Mesodermal cell (in vitro differentiated cells): Measurements from ENCODE around the gene TNIP1.

ENCODE experiments used
- H3K27ac ChIP-seq: 2 replicates; pipeline ENCODE4 v1.7.0; 2013; ENCODE audit warnings: mild to moderate bottlenecking, low read depth, low read length, moderate library complexity; ENCODE audit not compliant: severe bottlenecking
- H3K36me3 ChIP-seq: 2 replicates; pipeline ENCODE4 v1.7.1; 2013; ENCODE audit warnings: mild to moderate bottlenecking, low read length, moderate library complexity; ENCODE audit not compliant: control insufficient read depth, insufficient read depth
- H3K4me1 ChIP-seq: one replicate; pipeline ENCODE4 v1.7.1; 2013; ENCODE audit warnings: mild to moderate bottlenecking, low read length; ENCODE audit not compliant: insufficient read depth, control insufficient read depth, poor library complexity, severe bottlenecking
- H3K4me3 ChIP-seq: 2 replicates; pipeline ENCODE4 v1.7.0; 2013; ENCODE audit warnings: low read length, control low read depth, mild to moderate bottlenecking; ENCODE audit not compliant: insufficient read depth, poor library complexity, severe bottlenecking; ENCODE audit errors: extremely low read depth
- H3K9me3 ChIP-seq: 2 replicates; pipeline ENCODE4 v1.7.1; 2013; ENCODE audit warnings: mild to moderate bottlenecking, low read length, moderate library complexity; ENCODE audit not compliant: control insufficient read depth
- WGBS, 2 experiments: methylation state at CpG; one replicate each; pipeline ENCODE4 v1.1.5; 2013; ENCODE audit warnings: missing lambda C conversion rate in 2 of 2; ENCODE audit not compliant: insufficient coverage in 2 of 2; 5-methylcytosine and 5-hydroxymethylcytosine counted together

Gene TNIP1

GRCh38 chr5:151105561-151105960 lies 24.7 kb upstream of the TNIP1 start:
- Histone ChIP-seq H3K27ac (no peak overlapping the region), H3K36me3 (peaks cover 98% of the 10 kb centered on the region), H3K4me3 (no peak overlapping the region), H3K9me3 (no peaks in the 10 kb centered on the region), H3K4me1 (peaks cover 9% of the 10 kb centered on the region)
- WGBS, 2 experiments: 89 to 93% methylated on average over 2 of the region's 2 CpGs

GRCh38 chr5:151104795-151105194 lies 24.0 kb upstream of the TNIP1 start:
- H3K36me3 ChIP-seq: peaks cover 97% of the 10 kb centered on the region
- no peak overlapping the region for H3K27ac ChIP-seq
- peaks cover 9% of the 10 kb centered on the region for H3K4me1 ChIP-seq
- no peaks in the 10 kb centered on the region for H3K9me3 ChIP-seq
- WGBS, 2 experiments: 97 to 100% methylated on average over 2 to 5 of the region's 5 CpGs
- no peak overlapping the region for H3K4me3 ChIP-seq

DNA sequence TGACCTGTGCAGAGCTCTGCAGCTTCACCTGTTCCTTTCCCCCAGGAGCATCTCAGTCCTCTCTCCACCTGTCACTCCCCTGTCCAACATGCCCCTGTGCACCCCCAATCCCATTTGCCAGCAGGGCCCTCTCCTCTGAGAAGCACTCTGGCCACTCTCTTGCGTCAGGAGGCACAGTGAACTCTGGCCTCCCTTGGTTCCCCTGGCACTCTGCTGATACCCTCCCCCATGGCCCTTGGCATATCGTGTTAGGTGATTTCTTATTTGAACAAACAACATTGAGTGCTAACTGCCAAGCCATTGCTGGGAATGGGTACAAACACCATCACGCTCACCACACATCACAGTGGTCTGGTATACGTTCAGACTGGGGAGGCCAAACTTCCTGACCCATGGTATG lies 20.9 kb upstream of the TNIP1 start:
- H3K36me3 ChIP-seq: peaks cover 74% of the 10 kb centered on the region
- WGBS, 2 experiments: 93 to 100% methylated on average over 1 to 2 of the region's 4 CpGs

DNA sequence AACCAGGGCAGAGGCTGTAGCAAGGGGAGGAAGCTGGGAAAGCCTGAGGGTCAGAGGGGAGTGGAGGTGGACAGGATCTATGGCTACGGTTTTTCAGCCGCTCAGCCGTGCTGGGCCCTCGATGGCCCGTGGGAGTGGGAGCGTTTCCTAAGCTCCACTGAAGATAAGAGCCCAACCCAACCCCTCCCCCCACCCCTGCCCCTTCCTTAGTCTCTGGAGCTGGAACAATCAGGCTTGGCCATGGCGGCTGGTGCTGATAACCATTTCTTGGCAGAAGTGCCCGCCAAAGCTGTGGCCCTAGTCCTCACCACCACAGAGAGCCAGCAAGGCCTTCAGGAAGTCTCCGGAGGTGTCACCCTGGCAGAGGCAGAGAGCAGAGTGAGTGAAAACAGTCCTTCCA lies 20.3 kb upstream of the TNIP1 start:
- Histone ChIP-seq H3K36me3 (peaks cover 68% of the 10 kb centered on the region), H3K9me3 (no peaks in the 10 kb centered on the region), H3K27ac (no peak overlapping the region), H3K4me1 (peaks cover 9% of the 10 kb centered on the region), H3K4me3 (no peak overlapping the region)
- WGBS, 2 experiments: 86 to 100% methylated on average over 2 to 3 of the region's 9 CpGs

More for the DNA sequence above, 20.9 kb upstream of the TNIP1 start:
- H3K4me3 ChIP-seq: no peak overlapping the region
- no peak overlapping the region for H3K27ac ChIP-seq
- H3K9me3 ChIP-seq: no peaks in the 10 kb centered on the region
- peaks cover 9% of the 10 kb centered on the region for H3K4me1 ChIP-seq

GRCh38 chr5:151100681-151101080 lies 19.8 kb upstream of the TNIP1 start:
- H3K36me3 ChIP-seq: peaks cover 63% of the 10 kb centered on the region
- H3K9me3 ChIP-seq: no peaks in the 10 kb centered on the region
- no peak overlapping the region for H3K27ac ChIP-seq
- WGBS, 2 experiments: 100% methylated on average over 1 of the region's 4 CpGs
- H3K4me3 ChIP-seq: no peak overlapping the region
- peaks cover 13% of the 10 kb centered on the region for H3K4me1 ChIP-seq

DNA sequence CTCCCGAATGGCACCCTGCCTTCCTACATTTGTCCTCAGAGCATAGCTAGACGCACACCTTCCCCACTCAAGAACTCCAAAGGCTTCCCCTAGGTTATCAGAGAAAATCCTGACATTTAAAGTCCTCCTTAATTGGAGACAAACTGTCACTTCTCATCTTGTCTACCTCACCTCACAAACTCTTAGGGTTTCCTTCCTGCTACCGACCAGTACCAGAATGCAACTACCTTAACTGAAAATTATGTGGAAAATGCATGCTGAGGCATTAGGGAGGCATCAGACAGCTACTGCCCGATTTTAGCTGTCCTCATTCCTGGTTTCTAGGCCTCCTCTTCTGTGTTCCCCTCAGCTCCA lies 17.9 kb upstream of the TNIP1 start:
- peaks cover 44% of the 10 kb centered on the region for H3K36me3 ChIP-seq
- no peak overlapping the region for H3K4me3 ChIP-seq
- WGBS, 2 experiments: 88 to 100% methylated on average over 2 of the region's 4 CpGs
- H3K4me1 ChIP-seq: peaks cover 31% of the 10 kb centered on the region
- H3K9me3 ChIP-seq: no peaks in the 10 kb centered on the region
- no peak overlapping the region for H3K27ac ChIP-seq

DNA sequence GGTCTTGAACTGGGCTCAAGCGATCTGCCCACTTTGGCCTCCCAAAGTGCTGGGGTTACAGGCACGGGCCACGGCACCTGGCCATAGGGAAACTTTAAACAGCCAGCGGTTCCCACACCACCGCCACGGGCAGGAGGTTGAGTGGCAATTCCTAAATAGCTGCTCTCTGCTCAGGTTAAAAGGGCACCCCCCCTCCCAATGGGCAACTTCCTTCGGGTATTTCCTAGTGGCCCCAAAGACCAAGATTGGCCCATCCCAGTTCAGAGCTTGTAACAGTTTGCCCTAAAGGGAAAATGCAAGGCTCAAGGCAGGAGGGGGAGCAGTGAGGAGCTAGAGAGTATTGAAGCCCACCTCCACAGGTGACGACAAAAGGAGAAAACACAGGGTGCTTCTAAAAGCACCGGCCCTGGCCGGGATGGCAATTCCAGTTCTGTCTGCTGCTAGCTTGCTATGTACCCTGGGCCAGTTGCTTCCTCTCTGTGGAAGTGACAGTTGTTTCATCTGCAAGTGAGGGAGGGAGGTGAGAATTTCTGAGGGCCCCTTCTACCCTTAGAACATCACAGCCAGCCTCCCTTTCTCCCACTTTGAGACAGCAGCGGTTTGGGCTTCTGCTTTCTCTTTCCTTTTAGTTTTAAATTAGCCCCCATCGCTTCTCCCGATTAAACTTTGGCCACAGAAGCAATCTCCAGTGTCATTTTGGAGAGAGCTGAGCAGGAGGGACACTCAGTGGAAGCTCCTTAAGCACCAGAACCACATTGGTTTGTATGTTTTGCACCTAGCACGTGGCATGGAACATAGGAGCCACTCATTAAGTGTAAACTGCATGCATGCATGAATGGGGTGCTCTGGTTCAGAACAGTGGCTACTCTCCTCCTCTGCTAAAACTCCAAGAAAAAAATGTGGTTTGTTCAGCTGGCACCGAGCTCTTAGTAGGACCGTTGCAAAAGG lies 17.3 kb upstream of the TNIP1 start:
- H3K9me3 ChIP-seq: no peaks in the 10 kb centered on the region
- H3K4me1 ChIP-seq: peaks cover 37% of the 10 kb centered on the region
- H3K27ac ChIP-seq: no peak overlapping the region
- no peak overlapping the region for H3K4me3 ChIP-seq
- WGBS, 2 experiments: 89 to 93% methylated on average over 12 to 14 of the region's 16 CpGs
- H3K36me3 ChIP-seq: peaks cover 38% of the 10 kb centered on the region

DNA sequence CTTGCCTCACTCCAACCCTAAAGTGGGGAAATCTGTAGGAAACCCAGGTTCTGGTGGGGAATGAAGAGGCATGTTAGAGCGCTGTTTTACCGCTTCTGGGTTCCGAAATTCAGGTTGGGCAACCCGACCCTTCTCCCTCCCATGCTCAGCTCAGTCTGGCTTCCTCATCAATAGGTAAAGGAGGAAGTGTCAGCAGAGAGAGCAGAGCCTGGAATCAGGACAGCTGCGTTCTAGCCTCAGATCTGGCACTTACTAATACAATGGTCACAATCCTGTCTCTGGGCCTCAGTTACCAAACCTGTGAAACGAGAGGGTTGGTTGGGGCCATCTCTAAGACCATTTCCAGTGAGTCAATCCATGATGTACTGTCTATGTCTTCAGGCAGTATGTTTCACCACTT lies 16.2 kb upstream of the TNIP1 start:
- peaks cover 28% of the 10 kb centered on the region for H3K36me3 ChIP-seq
- 80 to 88% methylated on average over 1 to 5 of the region's 6 CpGs for WGBS, 2 experiments
- peak overlapping the region; percentile 31 for H3K27ac ChIP-seq
- H3K4me3 ChIP-seq: no peak overlapping the region
- H3K4me1 ChIP-seq: peaks cover 40% of the 10 kb centered on the region
- H3K9me3 ChIP-seq: no peaks in the 10 kb centered on the region

DNA sequence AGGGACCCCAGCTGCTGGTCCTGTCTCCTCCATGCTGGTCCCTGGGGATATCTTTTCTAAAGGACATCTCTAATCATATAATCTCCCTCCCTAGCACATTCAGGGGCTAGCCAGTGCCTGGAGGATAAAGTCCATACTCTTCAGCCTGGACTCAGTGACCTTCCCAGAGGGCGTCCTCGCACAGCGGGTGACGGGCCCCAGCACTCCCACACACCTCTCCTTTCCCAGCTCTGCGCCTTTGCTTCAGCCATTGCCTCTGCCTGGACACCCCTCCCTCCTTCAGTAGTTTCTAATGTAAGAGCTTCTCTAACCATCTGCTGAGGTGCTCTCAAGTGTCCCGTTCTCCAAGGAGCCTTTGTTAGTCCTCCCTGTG lies 15.2 kb upstream of the TNIP1 start:
- WGBS, 2 experiments: 91 to 93% methylated on average over 5 to 6 of the region's 6 CpGs

DNA sequence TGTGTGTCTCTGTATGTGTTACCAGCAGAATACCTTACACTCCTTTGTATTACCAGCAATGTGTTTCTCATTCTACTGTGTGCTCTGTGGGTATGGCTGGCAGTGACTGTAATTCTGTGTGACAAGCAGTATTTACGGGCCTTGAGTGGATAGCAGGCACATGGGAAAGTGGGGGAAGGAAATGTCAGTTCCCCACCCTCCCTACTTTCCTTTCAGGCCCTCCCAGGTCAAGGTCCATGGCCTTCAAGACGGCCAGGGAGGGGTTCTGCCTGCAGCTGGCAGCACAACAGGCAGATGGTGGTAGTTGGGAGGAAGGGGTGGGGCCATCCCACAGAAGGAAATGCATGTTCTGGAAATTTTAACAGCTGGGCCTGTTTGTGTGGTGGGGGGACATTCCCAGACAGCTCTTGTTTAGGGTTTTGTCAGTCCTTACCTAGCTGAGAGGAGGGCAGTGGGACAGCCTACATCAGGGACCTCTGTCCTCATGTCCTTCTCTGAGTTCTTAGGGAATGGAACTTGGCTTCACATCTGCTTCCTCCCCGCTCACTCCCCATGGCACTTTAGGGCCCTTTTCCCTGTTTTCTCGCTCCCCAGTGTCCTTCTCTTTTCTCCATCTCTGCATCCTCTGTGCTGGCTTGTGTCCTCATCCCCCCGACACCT lies 14.6 kb upstream of the TNIP1 start:
- peak overlapping the region; percentile 53 for H3K27ac ChIP-seq
- H3K9me3 ChIP-seq: no peaks in the 10 kb centered on the region
- peaks cover 31% of the 10 kb centered on the region for H3K4me1 ChIP-seq
- no peak overlapping the region for H3K4me3 ChIP-seq
- H3K36me3 ChIP-seq: peaks cover 14% of the 10 kb centered on the region
- WGBS, 2 experiments: 77 to 84% methylated on average over 3 to 4 of the region's 5 CpGs

More for the DNA sequence above, 15.2 kb upstream of the TNIP1 start:
- Histone ChIP-seq H3K4me1 (peaks cover 32% of the 10 kb centered on the region), H3K9me3 (no peaks in the 10 kb centered on the region), H3K36me3 (peaks cover 18% of the 10 kb centered on the region), H3K27ac (peak overlapping the region; percentile 53), H3K4me3 (no peak overlapping the region)

GRCh38 chr5:151094852-151095245 lies 14.0 kb upstream of the TNIP1 start:
- Histone ChIP-seq H3K27ac (no peak overlapping the region), H3K4me1 (peaks cover 31% of the 10 kb centered on the region), H3K36me3 (peaks cover 8% of the 10 kb centered on the region), H3K9me3 (no peaks in the 10 kb centered on the region), H3K4me3 (no peak overlapping the region)
- WGBS, 2 experiments: 87 to 92% methylated on average over 6 of the region's 8 CpGs
